Activated T-cell treated with anti-CD3 and anti-CD28 coated beads, Interleukin-2, amount 50 U/mL, for 24 hours (primary cell): ENCODE results near the gene CYP21A2.
"Not testable (repeated sequence)": the region's sequence is repeated elsewhere in the genome, so short reads cannot be mapped to it uniquely, and the experiment has no call there.

Experiments
- DNase-seq: peaks from one replicate; pipeline ENCODE4 v3.0.0-alpha.2; 2020
- H3K27ac Mint-ChIP-seq: 2 replicates; pipeline ENCODE4 v1.8.0; 2020; ENCODE audit warnings: mild to moderate bottlenecking, mixed read lengths
- H3K27me3 Mint-ChIP-seq: 2 replicates; pipeline ENCODE4 v1.8.0; 2020; ENCODE audit warnings: mixed read lengths
- H3K36me3 Mint-ChIP-seq: 2 replicates; pipeline ENCODE4 v1.8.0; 2020; ENCODE audit warnings: low read depth, mixed read lengths
- H3K4me1 Mint-ChIP-seq: 2 replicates; pipeline ENCODE4 v1.8.0; 2020; ENCODE audit warnings: low read depth, mixed read lengths
- H3K4me3 Mint-ChIP-seq: 2 replicates; pipeline ENCODE4 v1.8.0; 2020; ENCODE audit warnings: mild to moderate bottlenecking, moderate library complexity, mixed read lengths
- H3K9me3 Mint-ChIP-seq: 2 replicates; pipeline ENCODE4 v1.8.0; 2020; ENCODE audit warnings: mixed read lengths

The CYP21A2 gene

GRCh38 chr6:32037598-32038524, at the start of gene CYP21A2:
CYP21A2 (plus strand) TSS chr6:32038415; CDS start chr6:32038423, 8 bp downstream.
- not testable (repeated sequence) for DNase-seq, H3K27me3 Mint-ChIP-seq, H3K4me3 Mint-ChIP-seq, H3K36me3 Mint-ChIP-seq, H3K9me3 Mint-ChIP-seq, H3K27ac Mint-ChIP-seq, H3K4me1 Mint-ChIP-seq

GRCh38 chr6:31989363-31989762, 48.9 kb upstream of the CYP21A2 start:
- H3K36me3 Mint-ChIP-seq, DNase-seq, H3K9me3 Mint-ChIP-seq, H3K27me3 Mint-ChIP-seq, H3K4me1 Mint-ChIP-seq, H3K27ac Mint-ChIP-seq, H3K4me3 Mint-ChIP-seq: not testable (repeated sequence)

GRCh38 chr6:31994421-31994820, 43.8 kb upstream of the CYP21A2 start:
- not testable (repeated sequence) for H3K9me3 Mint-ChIP-seq, H3K4me1 Mint-ChIP-seq, H3K27me3 Mint-ChIP-seq, H3K4me3 Mint-ChIP-seq, DNase-seq, H3K27ac Mint-ChIP-seq, H3K36me3 Mint-ChIP-seq

GRCh38 chr6:31996385-31996784, 41.8 kb upstream of the CYP21A2 start:
- not testable (repeated sequence) for H3K4me1 Mint-ChIP-seq, DNase-seq, H3K9me3 Mint-ChIP-seq, H3K27me3 Mint-ChIP-seq, H3K36me3 Mint-ChIP-seq, H3K27ac Mint-ChIP-seq, H3K4me3 Mint-ChIP-seq

- not testable (repeated sequence) for H3K4me3 Mint-ChIP-seq, H3K9me3 Mint-ChIP-seq, H3K27me3 Mint-ChIP-seq, H3K27ac Mint-ChIP-seq, H3K4me1 Mint-ChIP-seq, DNase-seq, H3K36me3 Mint-ChIP-seq
Measured at GRCh38 chr6:32002546-32003268, 35.5 kb upstream of the CYP21A2 start.

GRCh38 chr6:32003301-32003700, 34.9 kb upstream of the CYP21A2 start:
- not testable (repeated sequence) for H3K27ac Mint-ChIP-seq, H3K27me3 Mint-ChIP-seq, H3K4me1 Mint-ChIP-seq, H3K4me3 Mint-ChIP-seq, H3K9me3 Mint-ChIP-seq, H3K36me3 Mint-ChIP-seq, DNase-seq

GRCh38 chr6:32004393-32004792, 33.8 kb upstream of the CYP21A2 start:
- not testable (repeated sequence) for H3K36me3 Mint-ChIP-seq, H3K9me3 Mint-ChIP-seq, H3K4me3 Mint-ChIP-seq, H3K27me3 Mint-ChIP-seq, DNase-seq, H3K27ac Mint-ChIP-seq, H3K4me1 Mint-ChIP-seq

- not testable (repeated sequence) for H3K9me3 Mint-ChIP-seq, H3K4me3 Mint-ChIP-seq, H3K4me1 Mint-ChIP-seq, H3K36me3 Mint-ChIP-seq, H3K27ac Mint-ChIP-seq, DNase-seq, H3K27me3 Mint-ChIP-seq
Measured at GRCh38 chr6:32004864-32005537, 33.2 kb upstream of the CYP21A2 start.

GRCh38 chr6:32005538-32005880, 32.7 kb upstream of the CYP21A2 start:
- H3K27ac Mint-ChIP-seq, H3K27me3 Mint-ChIP-seq, H3K4me1 Mint-ChIP-seq, DNase-seq, H3K36me3 Mint-ChIP-seq, H3K9me3 Mint-ChIP-seq, H3K4me3 Mint-ChIP-seq: not testable (repeated sequence)

- H3K27me3 Mint-ChIP-seq, H3K4me3 Mint-ChIP-seq, DNase-seq, H3K4me1 Mint-ChIP-seq, H3K27ac Mint-ChIP-seq, H3K36me3 Mint-ChIP-seq, H3K9me3 Mint-ChIP-seq: not testable (repeated sequence)
Measured at GRCh38 chr6:32005991-32006529, 32.2 kb upstream of the CYP21A2 start.

GRCh38 chr6:32007086-32007485, 31.1 kb upstream of the CYP21A2 start:
- H3K4me1 Mint-ChIP-seq, H3K4me3 Mint-ChIP-seq, H3K27ac Mint-ChIP-seq, H3K36me3 Mint-ChIP-seq, DNase-seq, H3K27me3 Mint-ChIP-seq, H3K9me3 Mint-ChIP-seq: not testable (repeated sequence)

GRCh38 chr6:32008037-32008436, 30.2 kb upstream of the CYP21A2 start:
- not testable (repeated sequence) for H3K27me3 Mint-ChIP-seq, H3K27ac Mint-ChIP-seq, H3K4me1 Mint-ChIP-seq, DNase-seq, H3K4me3 Mint-ChIP-seq, H3K9me3 Mint-ChIP-seq, H3K36me3 Mint-ChIP-seq

GRCh38 chr6:32008616-32009015, 29.6 kb upstream of the CYP21A2 start:
- not testable (repeated sequence) for H3K4me3 Mint-ChIP-seq, H3K27ac Mint-ChIP-seq, DNase-seq, H3K4me1 Mint-ChIP-seq, H3K9me3 Mint-ChIP-seq, H3K36me3 Mint-ChIP-seq, H3K27me3 Mint-ChIP-seq

- not testable (repeated sequence) for H3K27me3 Mint-ChIP-seq, H3K36me3 Mint-ChIP-seq, H3K4me1 Mint-ChIP-seq, H3K4me3 Mint-ChIP-seq, H3K27ac Mint-ChIP-seq, DNase-seq, H3K9me3 Mint-ChIP-seq
Measured at GRCh38 chr6:32009537-32009936, 28.7 kb upstream of the CYP21A2 start.
